ENCODE data around the gene CCDC70.

GRCh38 chr13:51831519-51831918, 30.2 kb upstream of the CCDC70 start:
- no peak for TF ChIP-seq CTCF (IDR thresholded peaks at IDR 0.05)
- TF ChIP-seq POLR2AphosphoS5 (IDR thresholded peaks at IDR 0.05): no peak
- TF ChIP-seq POLR2A (IDR thresholded peaks at IDR 0.05): no peak
